HEK293T (cell line): Measurements from ENCODE around the gene MROH8.

Source experiments
- CTCF ChIA-PET: fragments of 350-600 bp; formaldehyde crosslinking; extraction: SDS; loops from one replicate; lab custom pipeline; 2021; ENCODE audit warnings: antibody characterized with exemption, inconsistent platforms; lab: Yijun Ruan, JAX
- POLR2A ChIA-PET: fragments of 350-600 bp; formaldehyde crosslinking; extraction: SDS; loops from one replicate; lab custom pipeline; 2020; ENCODE audit warnings: antibody characterized with exemption, inconsistent platforms; lab: Yijun Ruan, JAX
- DNase-seq: peaks from one replicate; pipeline ENCODE4 v3.0.0; 2012; ENCODE audit warnings: mixed read lengths; ENCODE audit errors: extremely low spot score
- ARNT ChIP-seq: fragments of 450-650 bp; IDR thresholded peaks from 2 replicates; pipeline ENCODE4 v1.6.1; 2017; ENCODE audit warnings: mild to moderate bottlenecking
- BHLHE40 ChIP-seq: fragments of 450-650 bp; IDR thresholded peaks from 2 replicates; pipeline ENCODE4 v1.6.1; 2016; ENCODE audit warnings: mild to moderate bottlenecking, moderate library complexity, borderline replicate concordance
- CTBP1 ChIP-seq: fragments of 450-650 bp; IDR thresholded peaks from 2 replicates; pipeline ENCODE4 v1.6.1; 2016; ENCODE audit warnings: borderline replicate concordance
- ELF4 ChIP-seq: fragments of 450-650 bp; IDR thresholded peaks from 2 replicates; pipeline ENCODE4 v1.6.1; 2017; ENCODE audit warnings: antibody characterized with exemption
- FOXA1 ChIP-seq: fragments of 450-650 bp; IDR thresholded peaks from 2 replicates; pipeline ENCODE4 v1.6.1; 2016; ENCODE audit warnings: mild to moderate bottlenecking
- FOXK2 ChIP-seq: fragments of 450-650 bp; IDR thresholded peaks from 2 replicates; pipeline ENCODE4 v1.6.1; 2016; ENCODE audit warnings: mild to moderate bottlenecking
- FOXM1 ChIP-seq: fragments of 450-650 bp; IDR thresholded peaks from 2 replicates; pipeline ENCODE4 v1.6.1; 2017; ENCODE audit warnings: mild to moderate bottlenecking, borderline replicate concordance
- HDGF ChIP-seq: fragments of 450-650 bp; IDR thresholded peaks from 2 replicates; pipeline ENCODE4 v1.6.1; 2017; ENCODE audit warnings: antibody characterized with exemption, borderline replicate concordance
- L3MBTL2 ChIP-seq: fragments of 450-650 bp; conservative IDR thresholded peaks from 2 replicates; pipeline ENCODE4 v1.6.1; 2016; ENCODE audit warnings: mild to moderate bottlenecking
- LEF1 ChIP-seq: fragments of 450-650 bp; IDR thresholded peaks from 2 replicates; pipeline ENCODE4 v1.6.1; 2017; ENCODE audit warnings: mild to moderate bottlenecking, borderline replicate concordance
- NFRKB ChIP-seq: fragments of 450-650 bp; IDR thresholded peaks from 2 replicates; pipeline ENCODE4 v1.6.1; 2016; ENCODE audit warnings: mild to moderate bottlenecking, moderate library complexity
- SP1 ChIP-seq: fragments of 450-650 bp; IDR thresholded peaks from 2 replicates; pipeline ENCODE4 v1.6.1; 2017
- SUZ12 ChIP-seq: fragments of 450-650 bp; IDR thresholded peaks from 2 replicates; pipeline ENCODE4 v1.6.1; 2016; ENCODE audit warnings: mild to moderate bottlenecking
- TARDBP ChIP-seq: fragments of 450-650 bp; IDR thresholded peaks from 2 replicates; pipeline ENCODE4 v1.6.1; 2016
- ZNF384 ChIP-seq: fragments of 450-650 bp; IDR thresholded peaks from 2 replicates; pipeline ENCODE4 v1.6.1; 2016
- TF ChIP-seq, protein P1 (sequence below): fragments of 450-650 bp; IDR thresholded peaks from 2 replicates; pipeline ENCODE4 v1.6.1; 2016

The MROH8 gene

DNA sequence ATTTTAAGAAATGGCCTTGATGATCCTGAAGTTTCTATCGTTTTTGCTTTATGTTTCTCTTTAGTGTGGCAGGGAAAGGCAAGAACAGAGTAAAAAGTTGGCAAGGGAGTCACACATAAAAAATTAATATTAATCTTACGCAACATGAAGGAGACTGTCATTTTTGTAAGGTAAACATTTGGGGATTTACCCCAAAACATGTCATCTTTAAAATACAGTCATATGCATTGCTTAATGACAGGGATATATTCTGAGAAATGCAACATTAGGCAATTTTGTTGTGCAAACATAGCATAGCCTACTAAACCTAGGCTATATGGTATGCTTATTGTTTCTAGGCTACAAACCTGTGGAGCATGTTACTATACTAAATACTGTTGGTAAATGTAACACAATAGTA is 88.9 kb downstream of the MROH8 start:
- ChIA-PET POLR2A (no interaction called here), CTCF (no interaction called here)
- TF ChIP-seq LEF1: no peak
- no peak for TF ChIP-seq ZNF384
- no peak for TF ChIP-seq FOXA1
- no peak for TF ChIP-seq BHLHE40
- no peak for TF ChIP-seq FOXK2
- no peak for TF ChIP-seq SUZ12
- TF ChIP-seq ARNT: no peak
- TF ChIP-seq HDGF: no peak
- TF ChIP-seq TARDBP: no peak
- no peak for TF ChIP-seq CTBP1
- no peak for TF ChIP-seq NFRKB
- DNase-seq: no peak

DNA sequence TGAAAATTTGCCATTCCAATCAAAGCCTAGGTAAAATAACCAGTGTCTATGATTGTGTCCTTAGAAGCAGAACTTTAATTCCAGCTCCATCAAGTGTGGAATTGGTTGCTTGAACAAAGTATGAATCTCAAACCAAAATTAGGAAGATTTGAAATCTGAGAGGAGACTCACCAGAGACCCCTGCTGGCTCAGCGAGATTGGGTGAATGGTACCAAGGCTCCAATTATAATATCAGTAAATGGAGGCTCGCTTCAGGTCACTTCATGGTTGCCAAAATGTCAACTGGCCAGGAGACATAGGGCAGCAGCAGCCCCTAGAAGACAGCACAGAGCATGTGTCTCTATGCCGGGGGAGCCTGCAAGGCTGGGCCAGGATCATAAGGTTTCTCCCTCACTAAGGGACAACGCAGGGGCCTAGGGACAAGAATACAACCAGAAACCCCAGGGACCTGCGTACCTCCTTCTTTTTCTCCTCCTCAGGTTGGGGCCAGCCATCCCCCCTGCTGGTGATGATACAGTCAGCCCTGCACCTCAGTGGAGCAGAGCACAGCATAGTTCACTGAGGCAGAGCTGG is 97.5 kb downstream of the MROH8 start:
- DNase-seq: no peak
- ChIA-PET CTCF (no interaction called here), POLR2A (interaction anchor here (0.7 kb wide), 1 partner anchor 13 kb away, joined by 3 read pairs; no protein-coding TSS in a partner anchor)
- no peak for TF ChIP-seq CTBP1
- TF ChIP-seq FOXM1: no peak
- TF ChIP-seq L3MBTL2: no peak
- TF ChIP-seq ARNT: no peak
- no peak for TF ChIP-seq ELF4
- TF ChIP-seq NFRKB: no peak
- no peak for TF ChIP-seq LEF1
- no peak for TF ChIP-seq TARDBP
- no peak for TF ChIP-seq FOXK2
- TF ChIP-seq, protein P1, sequence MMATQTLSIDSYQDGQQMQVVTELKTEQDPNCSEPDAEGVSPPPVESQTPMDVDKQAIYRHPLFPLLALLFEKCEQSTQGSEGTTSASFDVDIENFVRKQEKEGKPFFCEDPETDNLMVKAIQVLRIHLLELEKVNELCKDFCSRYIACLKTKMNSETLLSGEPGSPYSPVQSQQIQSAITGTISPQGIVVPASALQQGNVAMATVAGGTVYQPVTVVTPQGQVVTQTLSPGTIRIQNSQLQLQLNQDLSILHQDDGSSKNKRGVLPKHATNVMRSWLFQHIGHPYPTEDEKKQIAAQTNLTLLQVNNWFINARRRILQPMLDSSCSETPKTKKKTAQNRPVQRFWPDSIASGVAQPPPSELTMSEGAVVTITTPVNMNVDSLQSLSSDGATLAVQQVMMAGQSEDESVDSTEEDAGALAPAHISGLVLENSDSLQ: no peak
- no peak for TF ChIP-seq FOXA1
- TF ChIP-seq ZNF384: no peak
- no peak for TF ChIP-seq BHLHE40
- no peak for TF ChIP-seq SP1
- TF ChIP-seq SUZ12: no peak
- no peak for TF ChIP-seq HDGF

DNA sequence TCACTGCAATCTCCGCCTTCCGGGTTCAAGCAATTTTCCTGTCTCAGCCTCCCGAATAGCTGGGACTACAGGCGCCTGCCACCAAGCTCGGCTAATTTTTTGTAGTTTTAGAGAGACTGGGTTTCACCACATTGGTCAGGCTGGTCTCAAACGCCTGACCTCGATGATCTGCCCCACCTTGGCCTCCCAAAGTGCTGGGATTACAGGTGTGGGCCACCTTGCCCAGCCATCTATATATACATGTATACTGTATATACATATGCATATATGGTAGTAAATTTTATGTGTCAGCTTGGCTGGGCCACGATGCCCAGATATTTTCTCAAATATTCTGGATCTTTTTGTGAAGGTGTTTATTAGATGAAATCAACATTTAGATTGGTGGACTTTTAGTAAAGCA is 102.3 kb downstream of the MROH8 start:
- CTCF ChIA-PET: interaction anchor here (0.6 to 0.8 kb wide), 2 partner anchors 44 to 124 kb away, joined by 3 read pairs; no protein-coding TSS in a partner anchor

DNA sequence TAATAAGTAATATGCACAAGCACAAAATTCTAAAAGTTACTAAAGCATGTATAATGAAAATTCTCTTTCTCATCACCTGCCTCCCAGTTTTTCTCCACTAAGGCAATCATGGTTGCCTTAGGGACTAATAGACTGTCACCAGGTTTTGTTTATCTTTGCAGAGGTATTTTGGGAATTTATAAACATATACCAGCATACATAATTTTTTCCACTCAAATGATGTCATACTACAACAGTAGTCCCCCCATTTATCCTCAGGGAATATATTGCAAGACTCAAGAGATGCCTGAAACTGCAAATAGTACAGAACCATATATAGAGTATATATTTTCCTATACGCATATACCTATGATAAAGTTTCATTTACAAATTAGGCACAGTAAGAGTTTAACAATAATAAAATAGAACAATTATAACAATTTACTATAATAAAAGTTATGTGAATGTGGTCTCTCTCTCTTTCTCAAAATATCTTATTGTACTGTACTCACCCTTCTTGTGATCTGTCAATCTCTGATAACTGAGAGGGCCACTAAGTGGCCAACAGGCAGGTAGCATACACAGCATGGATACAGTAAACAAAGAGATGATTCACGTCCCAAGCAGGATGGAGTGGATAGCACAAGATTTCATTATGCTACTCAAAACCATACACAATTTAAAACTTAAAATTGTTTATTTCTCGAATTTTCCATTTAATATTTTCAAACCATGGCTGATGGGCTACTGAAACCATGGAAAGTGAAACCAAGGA is 103.2 kb downstream of the MROH8 start:
- ChIA-PET POLR2A (no interaction called here), CTCF (no interaction called here)
- no peak for TF ChIP-seq SUZ12
- no peak for DNase-seq

More for the DNA sequence above, 102.3 kb downstream of the MROH8 start:
- TF ChIP-seq CTBP1 (no peak), ZNF384 (no peak), BHLHE40 (no peak), L3MBTL2 (no peak), ELF4 (no peak), TARDBP (no peak), LEF1 (no peak), SP1 (no peak), FOXK2 (no peak), FOXM1 (no peak), SUZ12 (no peak), NFRKB (no peak), ARNT (no peak), FOXA1 (no peak), HDGF (no peak)
- TF ChIP-seq, protein P1: no peak
- no peak for DNase-seq
- POLR2A ChIA-PET: interaction anchor here (0.9 kb wide), 1 partner anchor 18 kb away, joined by 3 read pairs; the partner anchor contains the start of gene RBL1

DNA sequence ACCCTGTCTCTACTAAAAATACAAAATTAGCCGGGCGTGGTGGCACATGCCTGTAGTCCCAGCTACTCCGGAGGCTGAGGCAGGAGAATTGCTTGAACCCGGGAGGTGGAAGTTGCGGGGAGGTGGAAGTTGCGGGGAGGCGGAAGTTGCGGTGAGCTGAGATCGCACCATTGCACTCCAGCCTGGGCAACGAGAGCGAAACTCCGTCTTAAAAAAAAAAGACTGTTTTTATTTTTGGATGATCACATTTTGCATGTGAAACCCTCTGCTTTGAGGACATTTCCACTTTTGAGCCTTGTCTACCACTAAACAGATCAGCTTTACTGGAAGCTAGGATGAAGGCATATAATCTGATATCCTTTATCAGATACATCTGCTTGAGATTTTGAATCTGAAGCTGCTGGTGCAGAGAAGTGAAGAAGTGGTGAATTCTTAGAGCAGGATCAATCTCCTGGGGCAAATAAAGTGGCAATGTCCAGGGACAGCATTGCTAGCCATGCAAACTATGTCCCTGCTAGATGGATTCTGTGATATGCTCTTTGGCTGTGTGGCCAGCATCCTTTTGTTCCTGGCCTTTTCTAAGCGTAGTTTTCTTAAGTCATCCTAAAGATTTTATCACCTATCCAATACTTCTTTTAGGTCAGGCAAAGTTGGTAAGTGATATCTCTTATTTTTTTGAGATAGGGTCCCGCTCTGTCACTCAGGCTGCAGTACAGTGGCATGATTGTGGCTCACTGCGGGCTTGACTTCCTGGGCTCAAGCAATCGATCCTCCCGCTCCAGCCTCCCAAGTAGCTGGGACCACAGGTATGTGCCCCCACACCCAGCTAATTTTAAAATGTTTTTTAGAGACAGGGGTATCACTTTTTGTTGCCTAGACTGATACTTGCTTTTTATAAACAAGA is 106.8 kb downstream of the MROH8 start:
- DNase-seq: no peak
- ChIA-PET CTCF (no interaction called here), POLR2A (interaction anchor here (2.3 kb wide), 1 partner anchor 23 kb away, joined by 8 read pairs; the partner anchor contains the start of gene RBL1)
- TF ChIP-seq FOXA1 (no peak), ARNT (no peak), LEF1 (no peak), ZNF384 (no peak), BHLHE40 (no peak), HDGF (no peak), CTBP1 (no peak), FOXK2 (no peak), ELF4 (no peak), NFRKB (no peak), FOXM1 (no peak), TARDBP (no peak), SP1 (no peak)
- TF ChIP-seq, protein P1: no peak
